ENCODE measurements around the gene TXK.

The TXK gene

DNA sequence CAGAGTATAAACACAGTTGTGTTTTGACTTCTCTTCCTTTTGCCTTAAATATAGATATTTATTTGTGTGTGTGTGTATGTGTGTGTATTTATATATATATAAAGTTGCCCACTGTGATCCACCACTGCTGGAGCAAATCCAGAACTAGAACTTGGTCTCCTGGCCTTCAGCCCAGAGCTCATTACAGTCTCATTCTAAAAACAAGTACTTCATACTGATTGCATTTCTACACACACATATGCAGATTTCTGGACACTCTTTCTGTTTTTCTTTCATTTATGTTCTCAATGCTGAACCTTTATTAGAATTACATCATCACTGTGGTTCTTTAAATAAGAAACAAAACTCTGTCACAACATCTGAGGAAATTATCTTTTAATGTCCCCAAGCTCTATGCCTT is 381 bp downstream of the TXK start:
- no peak for DNase-seq

DNA sequence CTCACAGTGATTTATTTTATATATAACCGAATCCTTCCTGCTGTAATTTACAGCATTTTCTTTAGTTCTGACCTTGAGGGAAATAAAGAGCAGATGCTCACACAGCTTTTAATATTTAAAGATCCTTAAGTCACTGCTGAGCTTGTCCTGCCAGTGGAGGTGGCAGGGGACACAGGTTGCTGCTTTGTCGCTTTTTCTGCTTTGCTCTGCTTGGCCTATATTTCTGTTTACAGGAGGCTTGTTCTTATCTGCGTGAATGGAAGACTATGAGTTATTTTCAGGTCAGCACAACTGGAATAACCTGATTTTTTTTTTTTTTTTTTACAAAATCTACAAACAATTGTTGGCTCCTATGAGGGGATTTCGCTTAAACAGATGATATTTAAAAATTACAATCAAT is 2.3 kb downstream of the TXK start:
- DNase-seq: no peak

DNA sequence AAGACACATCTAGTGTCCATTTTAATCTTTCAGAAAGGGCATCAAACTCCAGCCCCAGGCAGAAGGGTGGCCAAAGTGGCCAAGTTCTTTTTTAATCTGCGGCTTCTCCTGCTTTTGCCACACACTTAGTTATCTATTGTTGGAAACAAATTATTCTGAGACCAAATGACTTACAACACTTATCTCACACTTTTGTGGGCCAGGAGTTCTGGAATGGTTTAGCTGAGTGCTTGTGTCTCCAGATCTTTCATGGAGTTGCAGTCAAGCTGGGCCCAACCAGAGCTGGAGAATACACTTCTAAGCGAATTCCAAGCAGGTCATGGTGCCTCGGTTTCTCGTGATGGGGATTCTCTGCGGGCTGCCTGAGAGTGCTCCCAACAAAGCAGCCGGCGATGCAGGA is 4.0 kb downstream of the TXK start:
- DNase-seq: no peak

DNA sequence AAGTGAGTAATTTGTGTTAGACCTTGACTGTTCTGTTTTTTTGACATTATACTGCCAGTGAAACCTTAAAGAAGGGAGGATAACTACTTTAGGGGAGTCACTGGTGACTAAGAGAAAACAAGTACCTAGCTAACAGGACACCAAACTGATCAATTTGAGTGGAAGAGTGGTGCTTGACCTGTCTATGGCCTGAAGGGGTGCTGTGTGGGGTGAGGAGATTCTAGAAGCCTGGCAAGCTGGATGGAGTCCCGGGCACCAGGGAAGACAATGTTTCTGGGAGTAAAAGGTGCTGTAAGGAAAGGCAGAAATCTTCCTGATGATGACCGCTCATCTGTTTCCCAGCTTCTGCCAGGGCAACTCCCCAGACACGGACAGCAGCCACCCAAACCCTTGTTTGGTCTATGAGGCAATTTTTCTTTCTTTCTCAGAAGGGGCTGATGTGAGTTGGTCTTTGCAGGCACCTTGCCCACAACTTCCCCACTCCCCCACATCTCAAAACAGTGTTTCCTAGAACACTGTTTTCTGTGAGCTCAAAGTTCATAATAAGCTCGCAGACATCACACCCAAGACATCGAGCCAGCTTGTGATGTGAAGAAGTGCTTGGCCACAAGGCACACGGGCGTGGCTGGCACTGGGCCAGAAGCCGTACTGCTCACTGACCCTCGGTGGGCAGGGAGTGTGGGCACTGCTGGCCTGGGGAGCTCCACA is 4.6 kb downstream of the TXK start:
- DNase-seq: peak in 1 of 2 experiments; percentile 37

DNA sequence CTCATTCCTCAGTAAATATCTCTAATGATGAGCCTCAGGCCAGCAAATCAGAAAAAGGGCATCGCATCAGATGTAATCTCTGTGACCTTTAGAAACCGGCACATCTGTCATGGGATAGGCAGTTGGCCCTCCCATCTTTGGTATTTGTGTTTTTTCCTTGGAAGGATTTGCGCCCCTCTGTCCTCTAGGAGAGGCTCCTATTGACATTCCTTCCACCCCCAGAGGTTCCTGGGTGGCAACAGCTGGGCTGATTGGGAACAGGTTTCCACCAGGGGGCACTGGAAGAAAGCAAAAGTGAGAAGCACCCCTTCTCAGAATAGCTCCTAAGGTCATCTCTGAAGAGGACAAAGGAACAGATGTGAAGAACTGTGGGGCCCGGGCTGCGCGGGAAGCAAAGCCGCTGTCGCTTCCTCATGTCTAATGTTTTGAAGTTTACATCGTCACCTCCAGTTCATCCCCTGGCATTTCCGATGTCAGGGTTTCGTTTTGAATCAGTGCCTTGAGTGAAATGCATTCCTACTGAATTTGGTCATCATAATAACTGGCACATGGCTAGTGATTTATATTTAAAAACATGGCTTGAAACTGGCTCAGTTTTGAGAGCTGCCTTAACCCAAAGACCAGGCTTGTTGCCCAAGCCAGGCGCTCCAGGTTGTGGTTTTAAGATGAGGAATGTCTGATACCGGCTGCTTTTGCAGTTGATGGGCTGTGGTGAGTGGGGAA is 6.2 kb downstream of the TXK start:
- DNase-seq: peak; percentile 48 to 63

DNA sequence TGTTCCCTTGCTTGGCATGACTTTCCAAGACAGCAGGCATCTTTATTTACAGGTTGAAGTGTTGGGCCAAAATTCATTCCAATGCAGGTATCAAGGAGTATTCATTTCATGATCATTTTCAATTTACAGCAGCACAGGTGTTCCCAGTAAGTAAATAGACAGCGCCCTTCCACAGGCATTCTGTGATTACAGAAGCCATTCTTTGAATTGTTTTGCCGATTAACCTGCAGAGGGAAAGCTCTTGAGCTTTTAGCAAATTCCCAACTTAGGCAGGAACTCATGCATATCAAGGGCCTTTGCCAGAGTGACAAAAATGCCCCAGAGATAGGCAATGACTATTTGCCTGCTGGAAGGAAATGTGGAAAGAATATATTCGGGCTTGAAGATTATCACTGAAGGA is 6.8 kb downstream of the TXK start:
- no peak for DNase-seq

DNA sequence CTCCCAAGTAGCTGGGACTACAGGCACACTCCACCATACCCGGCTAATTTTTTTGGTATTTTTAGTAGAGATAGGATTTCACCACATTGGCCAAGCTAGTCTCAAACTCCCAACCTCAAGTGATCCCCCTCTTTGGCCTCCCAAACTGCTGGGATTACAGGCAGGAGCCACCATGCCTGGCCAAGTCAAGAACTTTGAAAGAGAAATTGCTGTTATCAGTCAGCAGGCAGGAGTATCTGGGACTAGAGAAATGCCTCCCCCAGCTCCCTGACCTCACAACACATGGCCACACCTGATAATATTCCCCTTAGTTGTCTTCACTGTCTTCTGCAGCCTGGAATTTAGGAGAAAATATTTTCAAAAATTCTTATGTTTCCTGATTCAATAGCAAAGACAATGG is 7.4 kb downstream of the TXK start:
- DNase-seq: no peak

DNA sequence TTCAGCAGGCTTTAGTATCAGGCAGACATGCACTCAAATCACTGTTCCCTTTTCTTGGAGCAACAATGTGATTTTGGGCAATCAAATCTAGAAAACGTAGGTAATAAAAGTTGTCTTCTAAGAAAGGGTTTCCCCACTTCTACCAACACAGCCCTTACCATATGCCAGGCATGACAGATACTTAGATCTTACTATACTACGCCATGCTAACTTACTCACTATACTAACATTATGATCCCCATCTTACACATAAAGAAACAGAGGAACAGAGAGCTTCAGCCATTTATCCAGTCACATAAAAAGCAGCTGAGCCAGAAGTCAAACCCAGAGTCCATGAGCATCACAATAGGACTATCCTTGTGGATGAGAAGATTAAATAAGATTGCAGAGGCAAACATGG is 9.2 kb downstream of the TXK start:
- DNase-seq: no peak

DNA sequence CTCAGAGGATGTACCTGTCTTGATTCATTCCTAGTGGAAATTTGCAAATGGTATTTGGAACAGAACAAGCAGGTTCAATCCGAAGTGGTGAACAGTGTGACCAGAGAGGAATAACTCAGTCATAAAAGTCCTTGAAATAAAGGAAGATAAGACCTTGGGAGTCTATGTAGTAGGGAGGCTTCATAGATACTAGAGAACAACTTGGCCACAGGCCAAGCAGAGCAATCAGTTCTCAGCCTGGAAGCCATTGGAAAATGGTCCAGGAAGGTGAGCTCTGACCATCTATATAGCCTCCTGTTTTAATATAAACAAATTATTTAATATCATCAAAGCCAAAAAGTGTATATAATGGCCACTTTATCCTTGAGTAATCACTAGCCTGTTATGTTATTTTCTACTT is 11.3 kb downstream of the TXK start:
- DNase-seq: no peak

DNA sequence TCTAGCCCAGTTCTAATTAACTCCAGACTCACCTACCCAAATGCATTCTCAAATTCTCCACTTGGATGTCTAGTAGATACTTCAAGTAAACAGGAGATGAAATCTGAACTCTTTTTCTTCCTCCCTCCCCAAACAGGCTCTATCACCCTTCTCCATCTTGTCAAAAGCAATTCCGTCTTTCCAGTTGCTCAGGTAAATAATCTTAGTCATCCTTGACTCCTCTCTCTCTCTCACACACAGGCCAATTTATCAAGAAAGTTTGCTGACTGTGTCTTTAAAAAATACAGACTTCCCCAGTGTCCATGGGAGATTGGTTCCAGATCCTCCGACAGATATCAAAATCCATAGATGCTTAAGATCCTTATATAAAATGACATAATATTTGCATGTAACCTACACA is 12.9 kb downstream of the TXK start:
- DNase-seq: no peak

DNA sequence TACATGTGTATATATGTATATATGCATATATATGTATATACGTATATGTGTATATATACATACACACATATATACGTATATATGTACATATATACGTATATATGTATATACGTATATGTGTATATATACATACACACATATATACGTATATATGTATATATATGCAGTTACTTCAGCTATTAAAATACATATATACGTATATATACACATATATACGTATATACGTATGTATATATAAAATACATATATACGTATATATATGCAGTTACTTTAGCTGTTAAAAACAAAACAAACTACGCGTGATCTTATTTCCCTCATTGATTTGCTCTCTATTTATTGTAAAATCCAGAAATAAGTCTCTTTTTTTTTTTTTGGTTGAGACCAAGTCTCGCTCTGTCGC is 13.9 kb downstream of the TXK start:
- DNase-seq: no peak

DNA sequence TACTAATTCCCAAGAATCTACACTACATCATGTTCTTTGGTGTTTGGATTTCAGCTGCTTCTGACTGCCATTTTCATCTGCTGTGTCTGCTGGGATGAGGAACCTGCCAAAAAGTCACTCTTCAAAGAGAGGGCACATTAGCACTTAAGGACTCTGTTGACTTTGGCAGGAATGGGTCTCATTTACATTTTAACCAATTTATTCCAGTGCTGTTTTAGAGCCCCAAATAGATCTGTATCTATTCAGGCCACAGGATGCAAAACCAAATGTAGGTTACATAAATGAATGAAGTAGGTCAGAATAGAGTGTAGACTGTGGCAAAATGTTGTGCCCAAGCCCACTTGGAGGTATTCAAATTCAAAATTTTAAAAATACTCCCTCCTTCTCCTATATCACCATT is 14.4 kb downstream of the TXK start:
- DNase-seq: no peak

DNA sequence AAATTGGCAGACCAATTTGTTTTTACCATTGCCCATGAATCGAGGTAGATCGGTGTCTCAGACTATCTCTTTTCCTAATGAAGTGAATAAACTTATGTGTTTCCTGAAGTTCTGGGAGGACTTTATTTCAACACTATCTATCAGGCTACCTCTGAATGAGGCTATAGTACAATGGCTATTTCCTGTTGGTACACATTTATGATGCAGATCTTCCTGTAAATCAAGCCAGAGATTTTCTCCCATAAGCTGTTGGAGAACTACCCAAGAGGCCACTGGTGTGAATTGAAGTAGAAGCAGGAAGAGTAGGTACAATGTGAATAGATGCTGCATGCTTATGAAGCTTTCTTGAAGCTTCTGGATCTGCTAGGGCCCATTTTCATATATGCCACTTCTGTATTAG is 16.0 kb downstream of the TXK start:
- no peak for DNase-seq

DNA sequence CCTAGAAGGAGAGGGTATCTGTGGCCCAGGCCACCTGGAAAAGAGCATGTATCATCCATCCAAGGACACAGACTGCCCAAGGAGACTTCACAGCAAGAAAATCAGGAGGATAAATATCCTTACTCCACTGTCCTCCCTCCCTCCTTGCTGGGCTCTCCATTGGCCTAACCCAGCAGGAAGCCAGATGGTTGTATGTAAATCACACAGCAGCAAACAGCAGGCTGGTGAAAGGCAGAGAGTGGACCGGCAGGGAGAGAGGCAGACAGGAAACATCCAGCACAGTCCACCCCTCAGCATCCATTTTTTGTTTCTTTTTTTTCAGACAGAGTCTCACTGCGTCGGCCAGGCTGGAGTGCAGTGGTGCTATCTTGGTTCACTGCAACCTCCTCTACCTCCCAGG is 17.5 kb downstream of the TXK start:
- DNase-seq: no peak

DNA sequence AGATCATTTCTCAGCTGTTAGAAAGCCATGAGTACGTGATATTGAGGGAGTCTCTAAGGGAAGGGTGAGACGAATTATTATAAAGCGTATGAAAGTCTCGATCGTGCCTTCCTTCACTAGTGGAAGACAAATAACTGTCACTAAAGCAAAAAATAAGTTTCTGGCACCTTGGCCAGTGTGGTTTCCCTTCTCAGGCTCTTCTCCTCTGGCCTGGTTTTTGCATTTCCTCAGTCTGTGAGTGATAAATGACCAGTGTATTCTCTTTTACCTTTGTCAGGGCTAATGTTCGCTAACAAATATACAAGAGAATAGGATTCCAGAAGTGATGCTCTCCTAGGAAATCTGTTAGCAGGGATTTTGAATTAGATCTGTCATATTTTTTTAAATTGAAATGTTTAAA is 19.6 kb downstream of the TXK start:
- DNase-seq: no peak

DNA sequence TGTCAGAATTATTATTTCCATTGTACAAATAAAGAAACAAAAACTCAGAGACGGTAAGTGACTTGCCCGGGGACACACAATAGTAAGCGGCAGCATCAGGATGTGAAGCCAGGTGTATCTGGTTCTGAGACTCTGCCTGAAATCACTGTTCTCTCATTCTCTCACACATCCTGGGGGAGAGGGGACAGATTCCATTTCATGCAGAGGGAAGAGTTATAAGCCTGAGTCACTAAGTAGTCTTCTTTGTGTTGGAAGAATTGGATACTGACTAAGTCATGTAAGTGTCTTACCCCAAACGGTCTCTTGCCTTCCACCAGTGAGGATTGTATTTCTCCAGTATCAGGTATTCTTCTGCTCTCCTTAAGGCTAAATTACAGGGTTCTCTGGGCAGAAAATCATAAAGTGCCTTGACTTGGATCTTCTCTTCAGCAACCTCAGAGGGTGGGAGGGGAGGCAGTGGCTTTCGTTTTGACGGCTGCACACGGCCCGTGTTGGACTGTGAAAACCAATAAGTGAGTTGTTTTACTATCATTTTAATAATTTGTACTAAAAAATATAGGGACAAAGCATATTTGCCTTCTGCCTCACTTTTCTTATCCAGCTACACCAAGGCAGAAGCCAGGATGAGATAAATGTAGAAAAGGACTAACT is 21.9 kb downstream of the TXK start:
- no peak for DNase-seq

DNA sequence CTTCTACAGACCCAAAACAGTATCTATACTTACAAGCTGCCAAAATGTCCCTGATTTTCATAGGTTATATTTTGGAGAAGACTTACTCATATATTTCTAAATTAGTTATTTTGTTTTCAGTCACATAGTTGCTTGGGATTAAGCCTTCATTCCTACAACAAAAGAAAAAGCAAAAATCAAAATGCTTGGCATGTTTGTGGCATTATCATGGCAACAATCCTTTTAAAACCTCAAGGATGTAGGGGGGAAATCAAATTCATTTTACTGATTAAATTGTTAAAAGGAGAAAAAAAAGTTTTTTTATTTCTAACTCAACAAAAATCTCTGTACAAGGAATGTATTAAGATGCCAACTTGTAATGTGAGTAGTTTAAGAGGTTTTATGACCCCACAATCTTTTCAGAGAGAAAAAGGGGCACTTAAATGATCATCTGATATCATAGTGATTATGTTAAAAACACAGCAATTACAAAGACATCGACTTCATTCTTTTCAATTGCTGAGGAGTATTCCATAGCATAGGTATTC is 23.5 kb downstream of the TXK start:
- DNase-seq: no peak

DNA sequence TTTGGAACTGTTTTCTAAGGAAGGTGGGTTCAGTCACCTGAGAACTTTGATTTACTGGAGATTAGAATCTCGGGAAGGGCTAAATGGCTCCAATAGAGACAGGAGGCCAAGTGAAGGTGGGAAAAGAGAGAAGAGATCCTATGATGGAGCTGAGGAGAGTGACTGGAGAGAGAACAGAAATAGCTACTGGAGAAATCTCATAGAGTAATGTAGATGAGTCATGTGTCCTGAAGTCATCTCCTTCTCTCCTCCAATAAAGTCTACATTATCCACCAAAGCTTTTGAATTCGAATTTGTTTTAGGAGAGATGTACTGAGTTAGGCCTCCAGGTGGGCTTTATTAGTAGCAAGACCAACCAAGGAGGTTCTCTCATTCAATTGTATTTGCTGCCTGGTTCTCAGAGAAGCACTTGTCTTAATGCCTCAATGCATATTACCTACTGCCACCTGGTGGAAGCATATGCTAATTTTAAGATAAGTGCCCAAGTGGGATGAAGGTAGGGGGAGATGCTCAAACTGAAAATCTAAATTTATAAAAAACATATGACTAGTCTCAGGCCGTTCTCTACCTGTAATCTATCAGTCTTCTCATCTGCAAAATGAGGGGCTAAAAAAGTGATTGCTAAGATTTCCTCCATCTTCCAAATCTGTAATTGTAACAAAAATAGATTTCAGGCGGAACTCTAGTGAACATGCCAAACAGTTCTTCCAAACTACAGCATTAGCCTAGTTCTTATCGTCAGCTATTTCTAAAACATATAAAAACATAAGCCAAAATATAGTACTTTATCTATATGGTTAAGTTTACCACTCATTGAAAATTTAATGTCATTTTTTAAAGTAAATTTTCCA is 24.4 kb downstream of the TXK start:
- DNase-seq: no peak

DNA sequence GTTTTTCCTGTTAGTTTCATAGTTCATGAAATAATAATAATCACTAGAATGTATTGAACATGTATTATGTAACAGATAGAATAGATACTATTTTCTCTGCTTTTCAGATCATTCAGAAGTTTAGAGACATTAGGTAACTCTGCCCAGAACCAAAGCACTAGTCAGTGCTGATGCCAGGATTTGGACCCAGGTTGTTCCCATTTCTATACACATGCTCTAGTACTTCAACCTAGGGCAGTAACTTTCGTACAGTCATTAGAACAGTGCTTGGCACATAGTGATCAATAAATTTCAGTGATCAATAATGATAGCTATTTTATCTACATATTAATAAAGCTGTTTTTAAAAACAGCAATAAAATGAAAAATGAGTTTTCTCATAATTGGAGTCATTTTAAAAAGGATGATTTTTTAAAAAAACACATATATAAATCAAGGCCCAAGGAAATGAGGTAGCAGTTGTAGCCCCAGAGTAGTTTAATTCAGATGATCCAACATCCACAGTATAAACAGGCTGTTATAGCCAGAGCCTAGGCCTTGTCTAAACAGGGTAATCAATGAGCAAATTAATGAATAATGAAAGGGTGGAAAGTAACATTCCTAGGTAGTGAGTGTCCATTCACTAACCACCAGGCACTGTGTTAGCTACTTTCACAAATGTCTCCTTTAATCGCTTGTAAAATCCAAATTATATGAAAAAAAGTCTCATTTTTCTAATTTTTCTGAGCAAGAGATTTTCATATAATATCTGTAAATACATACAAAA is 25.6 kb downstream of the TXK start:
- no peak for DNase-seq

DNA sequence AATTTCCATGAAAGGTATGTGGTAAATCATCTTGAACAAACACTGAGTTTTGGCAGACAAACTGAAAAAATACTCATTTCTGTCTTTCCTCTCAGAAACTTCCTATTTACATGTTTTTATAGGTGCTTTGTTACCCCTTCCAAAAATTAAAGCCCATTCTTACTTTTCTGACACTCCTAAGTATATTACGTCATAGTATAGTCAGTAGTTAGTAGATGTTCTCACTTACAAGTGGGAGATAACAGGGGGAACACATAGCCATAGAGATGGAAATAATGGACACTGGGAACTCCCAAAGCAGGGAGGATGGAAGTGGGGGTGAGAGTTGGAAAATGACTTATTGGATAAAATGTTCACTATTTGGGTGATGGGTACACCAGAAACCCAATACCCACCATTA is 28.8 kb downstream of the TXK start:
- no peak for DNase-seq

DNA sequence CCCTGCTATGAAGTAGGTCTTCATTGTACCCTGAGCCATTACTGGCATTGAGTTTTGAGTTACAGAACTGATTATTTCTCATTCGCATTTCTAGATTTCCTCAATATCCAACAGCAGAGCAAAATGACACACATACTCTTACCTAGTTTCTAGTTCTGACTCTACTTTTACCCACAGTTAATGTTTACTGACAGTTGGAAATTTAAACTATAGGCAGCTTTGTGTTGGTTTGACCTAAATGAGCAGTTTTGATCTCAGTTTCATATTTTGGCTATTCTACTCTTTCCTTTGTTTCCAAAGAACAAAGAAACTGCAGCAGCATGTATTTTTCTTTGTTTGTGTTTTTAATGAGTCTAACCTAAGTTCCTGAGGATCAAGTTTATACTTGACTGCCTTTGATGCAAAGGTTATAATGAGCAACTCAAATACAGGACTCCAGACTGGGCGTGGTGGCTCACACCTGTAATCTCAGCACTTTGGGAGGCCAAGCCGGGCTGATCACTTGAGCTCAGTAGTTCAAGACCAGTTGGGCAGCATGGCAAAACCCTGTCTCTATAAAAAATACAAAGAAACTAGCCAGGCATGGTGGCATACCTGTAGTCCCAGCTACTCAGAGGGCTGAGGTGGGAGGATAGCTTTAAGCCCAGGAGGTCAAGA is 30.4 kb downstream of the TXK start:
- DNase-seq: no peak

DNA sequence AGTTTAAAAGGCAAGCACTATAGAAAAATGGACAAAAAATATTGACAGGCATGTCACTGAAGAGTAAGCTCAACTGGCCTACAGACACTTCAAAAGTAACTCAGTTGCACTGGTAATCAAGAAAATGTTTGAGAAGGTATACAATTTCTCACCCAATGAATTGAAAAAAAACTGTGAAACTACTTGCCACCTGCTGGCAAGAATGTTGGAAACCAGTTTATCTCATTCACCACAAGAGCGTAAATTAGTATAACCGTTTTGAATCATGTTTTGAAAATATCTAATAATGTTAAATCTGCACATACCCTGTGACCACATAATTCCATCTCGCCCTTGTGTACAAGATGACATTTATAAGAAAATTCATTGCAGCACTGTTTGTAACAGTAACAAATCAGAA is 31.7 kb downstream of the TXK start:
- DNase-seq: no peak

Measured in stimulated activated CD4-positive, alpha-beta T cell treated with anti-CD3 and anti-CD28 coated beads, Interleukin-4, amount 100 ng/mL, for 4 hours (primary cell).